HCT116 (cell line): Measurements from ENCODE around the gene TRNAU1AP.

Experiments used
- ATF3 ChIP-seq: IDR thresholded peaks from 2 replicates; pipeline ENCODE4 v1.6.1; 2012
- CEBPB ChIP-seq: IDR thresholded peaks from 2 replicates; pipeline ENCODE4 v1.6.1; 2012; ENCODE audit warnings: low read depth
- EZH2 ChIP-seq: fragments of 200-600 bp; sonication (generic); IDR thresholded peaks from 2 replicates; pipeline ENCODE4 v1.6.1; 2017; ENCODE audit warnings: antibody characterized with exemption, mixed run types
- MAX ChIP-seq: IDR thresholded peaks from 2 replicates; pipeline ENCODE4 v1.6.1; 2012
- POLR2A ChIP-seq: IDR thresholded peaks from 2 replicates; pipeline ENCODE4 v1.7.0; 2011; ENCODE audit warnings: borderline replicate concordance; ENCODE audit not compliant: insufficient read depth, insufficient read length; ENCODE audit errors: extremely low read depth
- POLR2AphosphoS5 ChIP-seq: IDR thresholded peaks from 2 replicates; pipeline ENCODE4 v1.6.1; 2011; ENCODE audit warnings: mild to moderate bottlenecking, low read depth, low read length, moderate library complexity
- REST ChIP-seq: IDR thresholded peaks from 2 replicates; pipeline ENCODE4 v1.6.1; 2012; ENCODE audit warnings: low read depth
- SIN3A ChIP-seq: IDR thresholded peaks from 2 replicates; pipeline ENCODE4 v1.6.1; 2012; ENCODE audit warnings: low read depth
- YY1 ChIP-seq: IDR thresholded peaks from 2 replicates; pipeline ENCODE4 v1.6.1; 2011; ENCODE audit warnings: low read length, low read depth, moderate library complexity, mild to moderate bottlenecking; ENCODE audit not compliant: insufficient replicate concordance; ENCODE audit errors: extremely low read depth
- TF ChIP-seq, protein P1 (sequence below), 3 experiments: fragments of 200-600 bp in 1 of 3; sonication (generic) in 1 of 3; IDR thresholded peaks in 2 of 3; conservative IDR thresholded peaks in 1 of 3; 2 replicates each; pipeline ENCODE4 v1.5.1; 2012 to 2017; ENCODE audit warnings: low read depth in 2 of 3, low read length in 2 of 3, antibody characterized with exemption in 1 of 3, borderline replicate concordance in 1 of 3, control low read depth in 1 of 3, mild to moderate bottlenecking in 1 of 3, mixed read lengths in 1 of 3, mixed run types in 1 of 3, moderate library complexity in 1 of 3; ENCODE audit not compliant: insufficient read depth in 1 of 3

DNA sequence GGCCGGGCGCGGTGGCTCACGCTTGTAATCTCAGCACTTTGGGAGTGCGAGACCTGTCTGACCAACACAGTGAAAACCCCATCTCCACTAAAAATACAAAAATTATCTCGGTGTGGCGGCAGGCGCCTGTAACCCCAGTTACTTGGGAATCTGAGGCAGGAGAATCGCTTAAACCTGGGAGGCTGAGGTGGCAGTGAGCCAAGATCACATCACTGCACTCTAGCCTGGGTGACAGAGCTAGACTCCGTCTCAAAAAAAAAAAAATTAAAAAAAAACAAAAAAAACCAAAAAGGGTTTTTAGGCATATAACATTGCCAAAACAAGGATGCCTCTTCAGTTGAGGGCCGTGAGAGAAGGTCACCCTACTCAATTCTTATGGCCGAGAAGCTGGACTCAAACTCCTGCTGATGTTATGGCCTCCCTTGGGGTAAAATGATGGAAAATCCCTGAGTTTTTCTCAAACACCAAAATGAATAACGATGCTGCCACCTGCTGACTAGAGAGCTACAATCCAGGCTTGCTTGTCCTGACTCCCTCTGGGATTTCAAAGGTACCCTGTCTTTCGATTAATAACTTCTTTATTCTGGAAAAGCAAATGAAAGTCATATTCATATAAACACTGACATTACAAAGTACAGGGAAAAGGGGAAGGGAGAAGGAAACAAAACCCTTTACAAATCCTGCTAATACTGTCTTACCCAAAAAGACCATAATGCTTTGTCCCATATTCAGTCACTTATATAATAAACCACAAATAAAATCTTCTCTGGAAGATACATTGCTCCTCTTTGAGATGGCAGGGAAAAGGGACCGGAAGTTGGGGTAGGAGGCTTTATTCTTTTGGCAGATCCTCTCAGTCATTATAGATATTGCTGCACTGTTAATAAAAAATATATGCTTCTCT is 49.9 kb downstream of the TRNAU1AP start:
- TF ChIP-seq REST: no peak
- TF ChIP-seq POLR2A: no peak
- TF ChIP-seq POLR2AphosphoS5: no peak
- no peak for TF ChIP-seq YY1
- TF ChIP-seq ATF3: no peak
- TF ChIP-seq, protein P1, sequence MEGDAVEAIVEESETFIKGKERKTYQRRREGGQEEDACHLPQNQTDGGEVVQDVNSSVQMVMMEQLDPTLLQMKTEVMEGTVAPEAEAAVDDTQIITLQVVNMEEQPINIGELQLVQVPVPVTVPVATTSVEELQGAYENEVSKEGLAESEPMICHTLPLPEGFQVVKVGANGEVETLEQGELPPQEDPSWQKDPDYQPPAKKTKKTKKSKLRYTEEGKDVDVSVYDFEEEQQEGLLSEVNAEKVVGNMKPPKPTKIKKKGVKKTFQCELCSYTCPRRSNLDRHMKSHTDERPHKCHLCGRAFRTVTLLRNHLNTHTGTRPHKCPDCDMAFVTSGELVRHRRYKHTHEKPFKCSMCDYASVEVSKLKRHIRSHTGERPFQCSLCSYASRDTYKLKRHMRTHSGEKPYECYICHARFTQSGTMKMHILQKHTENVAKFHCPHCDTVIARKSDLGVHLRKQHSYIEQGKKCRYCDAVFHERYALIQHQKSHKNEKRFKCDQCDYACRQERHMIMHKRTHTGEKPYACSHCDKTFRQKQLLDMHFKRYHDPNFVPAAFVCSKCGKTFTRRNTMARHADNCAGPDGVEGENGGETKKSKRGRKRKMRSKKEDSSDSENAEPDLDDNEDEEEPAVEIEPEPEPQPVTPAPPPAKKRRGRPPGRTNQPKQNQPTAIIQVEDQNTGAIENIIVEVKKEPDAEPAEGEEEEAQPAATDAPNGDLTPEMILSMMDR (IDR thresholded peaks at IDR 0.05 in 2 of 3, conservative IDR thresholded peaks at IDR 0.05 in 1 of 3; ENCODE audit: borderline replicate concordance in 1 of 3, insufficient read depth in 1 of 3, low read depth in 2 of 3, low read length in 2 of 3): peak; percentile 73 to 87 (median 84)
- no peak for TF ChIP-seq CEBPB
- TF ChIP-seq MAX: no peak
- no peak for TF ChIP-seq EZH2
- TF ChIP-seq SIN3A: no peak
